Stimulated activated CD8-positive, alpha-beta memory T cell treated with anti-CD3 and anti-CD28 coated beads, Interleukin-12 subunit alpha, Interleukin-12 subunit beta, amount 100 ng/mL, for 24 hours (primary cell): Measurements from ENCODE around the gene TRDMT1.

Source experiments
- DNase-seq: peaks from one replicate; pipeline ENCODE4 v3.0.0-alpha.2; 2020; ENCODE audit errors: extremely low read depth

Gene TRDMT1

DNA sequence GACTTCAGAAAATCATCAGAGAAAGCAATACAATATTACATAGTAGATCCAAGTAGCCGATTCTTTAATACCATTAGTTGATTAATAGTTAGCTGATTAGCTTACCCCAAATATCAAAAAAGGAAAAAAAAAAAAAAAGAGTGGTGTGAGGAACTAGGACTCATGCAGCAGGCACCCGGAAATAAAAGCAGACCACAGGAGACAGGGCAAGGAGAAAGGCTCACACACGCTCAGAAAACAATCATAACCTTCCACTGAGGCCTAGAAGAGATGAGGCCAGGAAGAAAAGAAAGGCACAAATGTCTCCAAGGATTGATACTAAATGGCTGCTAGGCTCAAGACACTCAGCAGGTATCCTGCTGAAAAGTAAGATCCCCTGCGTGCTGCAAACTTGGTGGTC lies 25.9 kb downstream of the TRDMT1 start:
- no peak for DNase-seq

DNA sequence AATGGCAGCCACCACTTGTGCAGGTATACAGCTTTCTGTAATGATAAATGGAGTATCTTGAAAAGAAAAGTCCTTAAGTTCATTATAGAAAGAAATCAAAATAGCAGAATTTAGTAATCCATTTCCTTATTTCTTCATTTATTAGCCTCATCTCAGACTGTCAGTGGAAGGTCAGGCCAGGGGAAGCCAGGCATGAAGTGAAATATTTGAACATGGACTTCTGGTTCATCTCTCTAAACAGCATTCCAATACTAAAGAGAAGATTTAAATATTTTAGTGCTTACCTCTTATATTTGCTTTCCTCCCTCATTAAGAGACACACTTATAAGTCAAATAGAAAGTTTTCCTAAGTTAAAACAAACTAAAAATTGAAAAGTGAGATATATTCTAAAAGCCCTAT lies 26.8 kb downstream of the TRDMT1 start:
- no peak for DNase-seq

GRCh38 chr10:17171141-17171641 lies 30.3 kb downstream of the TRDMT1 start:
- no peak for DNase-seq

DNA sequence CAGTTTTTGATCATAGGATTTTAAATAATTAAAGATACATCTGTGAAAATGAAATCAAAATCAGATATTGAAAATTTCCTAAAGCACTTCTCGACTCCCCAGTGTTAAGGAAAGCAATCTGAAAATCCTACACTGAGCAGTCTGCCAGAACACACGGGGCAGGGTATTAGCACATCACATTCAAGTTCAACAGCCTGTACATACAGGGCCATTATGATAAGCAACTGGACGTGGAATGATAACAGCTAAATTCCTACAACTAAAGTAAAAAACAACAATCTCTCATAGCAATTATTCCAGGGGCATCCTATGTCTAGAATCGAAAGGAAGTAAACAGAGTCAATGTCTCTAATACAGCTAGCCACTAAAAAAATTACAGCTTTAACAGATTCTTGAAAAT lies 31.7 kb downstream of the TRDMT1 start:
- no peak for DNase-seq

- DNase-seq = no peak
These were observed 34.8 kb downstream of the TRDMT1 start for GRCh38 chr10:17166699-17167098.

DNA sequence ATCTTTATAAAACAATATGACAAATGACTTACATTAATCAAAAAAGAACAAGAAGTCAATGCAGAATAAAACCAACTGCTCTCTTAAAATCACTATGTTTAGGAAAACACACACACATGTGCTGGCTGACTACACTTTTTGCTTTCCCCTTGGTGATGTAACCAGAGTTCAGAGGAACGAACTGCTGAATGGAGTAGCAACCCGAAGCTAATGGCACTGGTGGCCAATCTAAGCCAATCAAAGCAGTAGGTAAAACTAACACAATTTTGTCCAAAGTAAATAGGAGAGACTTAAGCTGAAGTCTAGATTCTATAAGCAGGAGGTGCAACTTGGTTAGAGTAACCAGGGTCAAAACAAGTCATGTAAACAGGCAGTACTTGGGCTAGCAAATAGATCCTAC lies 38.6 kb downstream of the TRDMT1 start:
- no peak for DNase-seq

DNA sequence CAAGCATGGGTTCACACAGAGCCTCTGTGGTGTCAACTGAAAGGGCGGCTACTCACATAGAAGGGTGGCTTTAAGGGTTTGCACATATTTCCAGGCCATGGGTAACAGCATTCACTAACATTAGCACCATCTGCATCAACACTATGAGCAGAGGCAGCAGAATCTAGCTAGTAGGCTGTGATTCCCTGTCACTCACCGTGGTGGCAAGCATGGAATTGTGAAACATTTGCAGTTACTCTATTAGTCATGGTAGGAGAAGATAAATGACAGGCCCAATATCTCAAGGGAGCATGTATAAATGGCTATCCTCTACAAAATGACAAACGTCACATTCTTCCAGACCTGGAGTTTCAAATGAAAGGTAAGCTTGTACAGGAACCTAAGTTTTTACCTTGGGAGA lies 39.7 kb downstream of the TRDMT1 start:
- DNase-seq = no peak

GRCh38 chr10:17157024-17157423 lies 44.4 kb downstream of the TRDMT1 start:
- no peak for DNase-seq

DNA sequence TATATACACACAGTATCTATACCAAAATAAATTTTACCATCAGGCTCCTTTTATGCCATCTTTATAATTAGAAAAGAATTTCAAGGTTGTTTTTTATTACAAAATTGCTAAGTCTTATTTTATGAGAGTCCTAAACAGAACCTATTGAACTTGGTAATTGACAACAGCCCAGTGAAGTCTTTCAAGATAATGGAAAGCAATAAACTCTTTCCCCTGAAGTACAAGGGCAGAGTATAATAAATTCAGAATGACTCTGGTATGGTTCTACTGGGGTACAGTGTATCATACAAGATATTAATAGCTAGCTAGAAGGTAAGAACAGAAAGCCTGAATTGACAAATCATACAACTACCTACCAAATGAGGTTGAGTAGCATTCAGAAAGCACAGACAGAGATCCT lies 45.6 kb downstream of the TRDMT1 start:
- DNase-seq = no peak

- DNase-seq = no peak
These were observed 47.4 kb downstream of the TRDMT1 start for GRCh38 chr10:17154116-17154515.

- DNase-seq = no peak
These were observed 48.2 kb downstream of the TRDMT1 start for GRCh38 chr10:17153321-17153720.

GRCh38 chr10:17151716-17152115 lies 49.8 kb downstream of the TRDMT1 start:
- DNase-seq = no peak

GRCh38 chr10:17147884-17148489 lies 53.5 kb downstream of the TRDMT1 start:
- DNase-seq = no peak

GRCh38 chr10:17146892-17147291 lies 54.6 kb downstream of the TRDMT1 start:
- no peak for DNase-seq

GRCh38 chr10:17145239-17145638 lies 56.2 kb downstream of the TRDMT1 start:
- DNase-seq = no peak

- DNase-seq = peak; percentile 23
These were observed 56.7 kb downstream of the TRDMT1 start for GRCh38 chr10:17144757-17145156.

DNA sequence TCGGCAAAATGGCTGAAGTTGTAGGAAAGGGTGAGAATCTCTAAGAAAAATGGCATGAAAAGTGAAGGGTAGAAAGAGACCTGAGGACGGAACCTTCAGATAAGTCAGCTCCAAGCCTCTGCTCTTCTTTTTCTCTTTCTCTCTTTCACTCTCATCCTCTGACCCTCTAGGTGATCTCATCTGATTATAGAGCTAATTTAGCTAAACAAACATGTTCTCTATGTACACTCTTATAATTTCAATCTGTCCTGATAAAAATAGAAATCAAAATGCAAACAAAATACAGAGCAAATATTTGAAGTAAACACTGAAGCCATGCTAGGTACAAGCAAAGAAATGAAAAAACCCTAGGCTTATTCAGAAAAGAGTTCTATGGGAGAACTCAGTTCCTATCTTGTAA lies 57.4 kb downstream of the TRDMT1 start:
- DNase-seq = no peak

GRCh38 chr10:17143055-17143690 lies 58.3 kb downstream of the TRDMT1 start:
- DNase-seq = no peak

DNA sequence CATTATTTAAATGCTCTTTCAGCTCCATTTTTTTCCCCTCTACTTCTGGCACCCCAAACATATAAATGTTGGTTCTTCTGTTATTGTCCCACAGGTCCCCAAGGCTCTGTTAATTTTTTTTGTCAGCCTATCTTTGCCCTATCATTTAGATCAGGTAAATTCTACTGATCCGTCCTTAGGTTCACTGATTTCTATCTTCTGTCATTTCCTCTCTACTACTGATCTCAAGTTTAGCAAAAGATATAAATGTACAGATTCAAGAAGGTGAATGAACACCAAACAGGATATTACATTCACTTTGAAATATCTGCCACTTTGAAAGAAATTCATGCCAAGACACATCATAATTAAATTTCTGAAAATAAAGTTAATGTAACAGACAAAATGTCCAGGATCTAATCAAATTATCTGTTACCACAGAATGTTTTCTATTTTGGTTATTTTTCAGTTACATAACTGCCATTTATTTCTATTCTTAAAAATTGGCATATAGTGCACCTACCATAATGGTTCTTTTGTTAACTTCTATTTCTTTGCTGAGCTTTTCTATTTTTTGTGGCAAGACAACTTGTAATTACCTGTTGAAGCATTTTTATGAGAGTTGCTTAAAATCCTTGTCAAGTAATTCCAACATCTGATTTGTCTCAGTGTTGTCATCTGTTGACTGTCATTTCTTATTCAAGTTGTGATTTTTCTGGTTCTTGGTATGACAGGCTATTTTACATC lies 59.8 kb downstream of the TRDMT1 start:
- DNase-seq = no peak

DNA sequence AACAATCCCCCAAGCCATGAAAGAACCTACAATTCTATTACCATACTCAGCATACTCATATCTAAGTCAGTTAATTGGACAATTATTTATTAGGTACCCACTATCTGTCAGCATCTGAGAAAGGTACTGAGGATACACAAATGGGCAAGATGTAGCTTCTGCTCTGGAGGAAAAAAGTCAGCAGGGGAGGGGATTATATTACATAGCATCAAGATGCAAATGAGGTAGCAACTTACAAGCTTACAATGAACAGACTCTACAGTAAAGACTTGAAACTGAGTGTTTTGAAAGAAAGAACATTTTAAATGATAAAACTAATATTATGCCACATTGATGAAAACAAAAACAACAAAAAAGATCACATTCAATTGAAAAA lies 61.1 kb downstream of the TRDMT1 start:
- no peak for DNase-seq

DNA sequence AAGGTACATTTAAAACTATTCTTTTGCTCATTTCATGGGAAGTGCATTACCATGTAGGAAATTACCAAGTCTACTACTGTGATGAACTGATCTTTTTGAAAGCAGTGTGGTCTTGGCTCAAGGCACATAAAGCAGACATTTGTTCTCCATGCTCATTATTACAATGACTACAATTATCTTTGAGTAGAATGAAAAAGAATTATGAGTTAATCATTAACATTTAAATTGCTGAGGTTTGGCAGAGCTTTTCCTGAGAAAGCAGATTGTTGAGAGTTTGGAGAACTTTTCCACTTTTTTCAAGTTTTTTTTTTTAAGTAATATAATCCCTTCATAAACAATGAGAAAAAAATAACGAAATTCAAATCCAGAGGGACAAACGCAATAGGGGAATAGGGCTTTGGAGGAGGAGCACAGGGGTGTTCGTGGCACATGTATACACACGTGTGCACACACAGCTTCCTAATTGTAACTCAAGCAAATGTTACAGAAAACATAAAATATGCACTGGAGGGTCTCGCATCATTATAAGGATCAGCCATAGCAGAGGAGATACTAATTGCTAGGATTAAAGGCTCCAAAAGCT lies 62.9 kb downstream of the TRDMT1 start:
- no peak for DNase-seq

DNA sequence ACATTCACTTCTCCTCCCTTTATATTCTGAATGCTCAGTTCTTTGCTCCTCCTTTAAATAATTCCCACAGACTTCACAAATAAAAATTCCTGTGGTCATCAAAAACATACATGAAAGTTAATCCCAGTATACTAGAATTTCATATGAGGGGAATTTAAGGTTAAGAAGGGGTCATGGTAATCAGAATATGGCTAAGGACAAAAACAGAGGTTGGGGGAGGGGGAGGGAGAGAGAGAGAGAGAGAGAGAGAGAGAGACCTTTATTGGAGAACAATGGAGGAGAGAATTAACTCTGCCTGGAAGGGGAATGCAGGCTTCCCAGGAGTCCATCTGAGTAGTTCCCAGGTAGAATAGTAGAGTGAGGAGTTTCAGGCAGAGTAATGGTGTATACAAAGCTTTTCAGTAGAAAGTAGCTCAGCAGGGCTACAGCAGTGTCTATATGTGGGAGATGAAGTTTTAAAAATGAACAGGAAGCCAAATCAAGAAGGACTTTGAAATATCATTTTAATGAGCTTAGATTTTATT lies 66.7 kb downstream of the TRDMT1 start:
- no peak for DNase-seq

DNA sequence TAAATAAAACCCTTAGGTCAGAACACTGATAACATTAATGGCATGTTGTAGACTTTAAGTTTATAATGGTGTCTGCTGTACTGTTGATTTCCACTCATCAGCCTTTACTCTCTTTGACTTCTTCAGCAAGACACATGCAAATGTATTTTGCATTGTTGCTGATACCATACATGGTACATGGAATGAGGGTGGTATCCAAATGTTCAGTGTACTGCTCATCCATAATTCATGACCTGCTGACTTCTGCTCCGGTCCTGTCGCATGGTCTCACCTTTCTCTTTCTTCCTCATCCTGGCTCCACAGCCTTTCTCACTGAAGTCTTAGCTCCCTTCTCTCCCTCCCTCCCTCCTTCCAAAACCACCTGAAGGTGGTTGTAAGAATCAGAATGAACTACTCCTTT lies 67.2 kb downstream of the TRDMT1 start:
- DNase-seq = no peak
